ENCODE results near the gene CYTH2.

CYTH2 gene

DNA sequence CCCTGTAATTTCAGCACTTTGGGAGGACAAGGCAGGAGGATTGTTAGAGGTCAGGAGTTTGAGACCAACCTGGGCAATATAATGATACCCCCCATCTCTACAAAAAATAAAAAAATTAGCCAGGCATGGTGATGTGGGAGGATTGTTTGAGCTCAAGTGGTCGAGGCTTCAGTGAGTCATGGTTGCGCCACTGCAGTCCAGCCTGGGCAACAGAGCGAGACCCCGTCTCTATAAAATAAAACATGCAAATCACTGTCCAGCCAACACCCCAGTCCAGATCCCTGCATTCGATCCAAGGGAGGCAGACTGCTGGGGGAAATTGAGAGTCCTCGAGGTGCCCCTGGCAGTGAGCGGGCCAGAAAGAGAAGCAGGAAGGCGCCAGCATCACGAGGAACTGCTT, 7.0 kb downstream of the CYTH2 start:
- no peaks in the 10 kb centered on the region for H3K9me2 ChIP-seq (replicated peaks; ENCODE audit: control insufficient read depth, low read length)
- no peak for TF ChIP-seq EZH2phosphoT487 (IDR thresholded peaks at IDR 0.05; ENCODE audit: borderline replicate concordance, low read length)
- TF ChIP-seq, protein P1, sequence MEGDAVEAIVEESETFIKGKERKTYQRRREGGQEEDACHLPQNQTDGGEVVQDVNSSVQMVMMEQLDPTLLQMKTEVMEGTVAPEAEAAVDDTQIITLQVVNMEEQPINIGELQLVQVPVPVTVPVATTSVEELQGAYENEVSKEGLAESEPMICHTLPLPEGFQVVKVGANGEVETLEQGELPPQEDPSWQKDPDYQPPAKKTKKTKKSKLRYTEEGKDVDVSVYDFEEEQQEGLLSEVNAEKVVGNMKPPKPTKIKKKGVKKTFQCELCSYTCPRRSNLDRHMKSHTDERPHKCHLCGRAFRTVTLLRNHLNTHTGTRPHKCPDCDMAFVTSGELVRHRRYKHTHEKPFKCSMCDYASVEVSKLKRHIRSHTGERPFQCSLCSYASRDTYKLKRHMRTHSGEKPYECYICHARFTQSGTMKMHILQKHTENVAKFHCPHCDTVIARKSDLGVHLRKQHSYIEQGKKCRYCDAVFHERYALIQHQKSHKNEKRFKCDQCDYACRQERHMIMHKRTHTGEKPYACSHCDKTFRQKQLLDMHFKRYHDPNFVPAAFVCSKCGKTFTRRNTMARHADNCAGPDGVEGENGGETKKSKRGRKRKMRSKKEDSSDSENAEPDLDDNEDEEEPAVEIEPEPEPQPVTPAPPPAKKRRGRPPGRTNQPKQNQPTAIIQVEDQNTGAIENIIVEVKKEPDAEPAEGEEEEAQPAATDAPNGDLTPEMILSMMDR (IDR thresholded peaks at IDR 0.05; ENCODE audit: low read depth, low read length, poor library complexity, severe bottlenecking), result no peak
- no peak overlapping the region for H3K4me2 ChIP-seq (ENCODE audit: low read length)
- H3K27ac ChIP-seq (ENCODE audit: low read depth, low read length), result no peak overlapping the region
- H3K9me3 ChIP-seq (ENCODE audit: control insufficient read depth, insufficient read depth, low read length), result no peaks in the 10 kb centered on the region
- no peaks in the 10 kb centered on the region for H3K27me3 ChIP-seq (ENCODE audit: control insufficient read depth, low read length)
- H3K4me3 ChIP-seq (ENCODE audit: low read length), result no peak overlapping the region
- no peaks in the 10 kb centered on the region for H3F3A ChIP-seq (ENCODE audit: control insufficient read depth, insufficient read depth)
- peaks cover 48% of the 10 kb centered on the region for H3K36me3 ChIP-seq (ENCODE audit: control insufficient read depth, low read length)
- no peaks in the 10 kb centered on the region; the same call in 1 of the 2 replicates for H3K79me2 ChIP-seq (ENCODE audit: control insufficient read depth, low read length)
- H3K4me1 ChIP-seq (ENCODE audit: control insufficient read depth, low read length), result peaks cover 6% of the 10 kb centered on the region; the same call in 1 of the 2 replicates
- H4K20me1 ChIP-seq (ENCODE audit: control insufficient read depth, insufficient read depth, low read depth, low read length), result no peaks in the 10 kb centered on the region

DNA sequence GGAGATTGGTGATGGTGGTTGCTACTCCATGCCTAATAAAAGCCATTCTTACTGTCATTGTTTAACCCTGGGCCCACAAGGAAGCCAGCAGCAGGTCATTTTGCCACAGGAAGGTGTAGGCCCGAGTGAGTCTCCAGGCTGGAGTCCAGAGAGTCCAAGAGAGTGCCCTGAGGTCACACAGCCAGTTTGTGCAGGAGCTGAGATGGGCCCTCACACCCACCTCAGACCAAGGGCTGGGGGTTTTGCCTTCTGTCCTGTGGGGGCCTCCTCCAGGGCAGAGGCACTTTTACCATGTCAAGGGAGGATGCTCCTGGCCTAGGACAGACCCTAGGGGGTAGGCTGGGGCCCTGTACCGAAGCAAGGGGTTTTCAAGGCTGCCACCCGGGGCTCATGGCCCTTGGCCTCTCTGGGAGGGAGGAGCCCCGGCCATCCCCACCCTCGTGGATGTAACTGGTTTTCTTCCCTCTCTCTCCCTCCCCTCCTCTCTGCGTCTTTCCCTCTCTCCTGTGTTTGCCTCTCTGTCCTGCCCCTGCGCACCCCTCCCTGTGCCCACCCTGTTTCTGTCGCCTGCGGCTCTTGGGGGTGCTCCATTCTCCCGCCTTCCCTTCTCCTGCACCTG, 8.0 kb downstream of the CYTH2 start:
- Histone ChIP-seq H3K4me2 (ENCODE audit: low read length) (no peak overlapping the region), H3K79me2 (ENCODE audit: control insufficient read depth, low read length) (no peaks in the 10 kb centered on the region; the same call in 1 of the 2 replicates), H3K4me3 (ENCODE audit: low read length) (no peak overlapping the region), H4K20me1 (ENCODE audit: control insufficient read depth, insufficient read depth, low read depth, low read length) (no peaks in the 10 kb centered on the region), H3K27me3 (ENCODE audit: control insufficient read depth, low read length) (no peaks in the 10 kb centered on the region), H3K36me3 (ENCODE audit: control insufficient read depth, low read length) (peaks cover 38% of the 10 kb centered on the region), H3K27ac (ENCODE audit: low read depth, low read length) (no peak overlapping the region), H3K4me1 (ENCODE audit: control insufficient read depth, low read length) (peaks cover 6% of the 10 kb centered on the region; the same call in 1 of the 2 replicates), H3F3A (ENCODE audit: control insufficient read depth, insufficient read depth) (peaks cover 2% of the 10 kb centered on the region; the same call in 1 of the 2 replicates), H3K9me2 (replicated peaks; ENCODE audit: control insufficient read depth, low read length) (no peaks in the 10 kb centered on the region), H3K9me3 (ENCODE audit: control insufficient read depth, insufficient read depth, low read length) (no peaks in the 10 kb centered on the region)
- TF ChIP-seq, protein P1 (IDR thresholded peaks at IDR 0.05; ENCODE audit: low read depth, low read length, poor library complexity, severe bottlenecking), result no peak
- no peak for TF ChIP-seq EZH2phosphoT487 (IDR thresholded peaks at IDR 0.05; ENCODE audit: borderline replicate concordance, low read length)

DNA sequence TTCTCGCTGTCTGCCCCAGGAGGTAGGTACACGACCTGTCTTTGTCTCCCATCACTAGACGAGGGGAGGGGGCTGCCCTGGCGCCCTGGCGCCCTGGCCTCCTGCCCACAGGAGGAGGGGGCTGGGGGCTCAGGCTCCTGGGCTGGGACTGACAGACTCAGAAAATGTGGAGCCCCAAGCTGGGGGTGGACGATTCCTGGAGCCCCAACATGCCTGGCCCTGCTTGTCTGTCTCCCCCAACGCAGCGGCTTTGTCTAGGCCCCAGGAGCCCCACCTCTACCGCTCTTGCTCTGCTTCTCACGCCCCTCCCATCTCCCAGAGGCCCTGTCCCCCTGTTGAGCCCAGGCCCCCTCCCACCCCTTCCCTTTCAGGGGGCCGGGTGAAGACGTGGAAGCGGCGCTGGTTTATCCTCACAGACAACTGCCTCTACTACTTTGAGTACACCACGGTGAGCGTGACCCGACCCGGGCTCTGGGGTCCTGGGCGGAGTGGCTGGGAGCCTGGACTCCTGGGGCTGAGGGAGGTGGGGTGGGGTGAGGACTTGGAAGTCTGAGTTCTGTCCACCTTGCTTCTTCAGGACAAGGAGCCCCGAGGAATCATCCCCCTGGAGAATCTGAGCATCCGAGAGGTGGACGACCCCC, 8.6 kb downstream of the CYTH2 start:
- Histone ChIP-seq H3K4me1 (ENCODE audit: control insufficient read depth, low read length) (peaks cover 6% of the 10 kb centered on the region; the same call in 1 of the 2 replicates), H4K20me1 (ENCODE audit: control insufficient read depth, insufficient read depth, low read depth, low read length) (no peaks in the 10 kb centered on the region), H3K4me2 (ENCODE audit: low read length) (no peak overlapping the region), H3K4me3 (ENCODE audit: low read length) (no peak overlapping the region), H3K79me2 (ENCODE audit: control insufficient read depth, low read length) (no peaks in the 10 kb centered on the region; the same call in 1 of the 2 replicates), H3K9me2 (replicated peaks; ENCODE audit: control insufficient read depth, low read length) (no peaks in the 10 kb centered on the region), H3K27ac (ENCODE audit: low read depth, low read length) (no peak overlapping the region), H3K36me3 (ENCODE audit: control insufficient read depth, low read length) (peaks cover 33% of the 10 kb centered on the region), H3F3A (ENCODE audit: control insufficient read depth, insufficient read depth) (peaks cover 5% of the 10 kb centered on the region; the same call in 1 of the 2 replicates), H3K27me3 (ENCODE audit: control insufficient read depth, low read length) (no peaks in the 10 kb centered on the region), H3K9me3 (ENCODE audit: control insufficient read depth, insufficient read depth, low read length) (no peaks in the 10 kb centered on the region)
- TF ChIP-seq, protein P1 (IDR thresholded peaks at IDR 0.05; ENCODE audit: low read depth, low read length, poor library complexity, severe bottlenecking), result no peak
- no peak for TF ChIP-seq EZH2phosphoT487 (IDR thresholded peaks at IDR 0.05; ENCODE audit: borderline replicate concordance, low read length)

Data from DOHH2 (cell line).